HUDEP-2 (cell line): ENCODE results near the gene ALKBH4.
"Not testable (repeated sequence)": the region's sequence is repeated elsewhere in the genome, so short reads cannot be mapped to it uniquely, and the experiment has no call there.

Experiments used
- DNase-seq, 76 experiments: peaks; one replicate each; lab custom pipeline; 2025; ENCODE audit not compliant: unreplicated experiment in 76 of 76; lab: John Stamatoyannopoulos, UW

Gene ALKBH4

DNA sequence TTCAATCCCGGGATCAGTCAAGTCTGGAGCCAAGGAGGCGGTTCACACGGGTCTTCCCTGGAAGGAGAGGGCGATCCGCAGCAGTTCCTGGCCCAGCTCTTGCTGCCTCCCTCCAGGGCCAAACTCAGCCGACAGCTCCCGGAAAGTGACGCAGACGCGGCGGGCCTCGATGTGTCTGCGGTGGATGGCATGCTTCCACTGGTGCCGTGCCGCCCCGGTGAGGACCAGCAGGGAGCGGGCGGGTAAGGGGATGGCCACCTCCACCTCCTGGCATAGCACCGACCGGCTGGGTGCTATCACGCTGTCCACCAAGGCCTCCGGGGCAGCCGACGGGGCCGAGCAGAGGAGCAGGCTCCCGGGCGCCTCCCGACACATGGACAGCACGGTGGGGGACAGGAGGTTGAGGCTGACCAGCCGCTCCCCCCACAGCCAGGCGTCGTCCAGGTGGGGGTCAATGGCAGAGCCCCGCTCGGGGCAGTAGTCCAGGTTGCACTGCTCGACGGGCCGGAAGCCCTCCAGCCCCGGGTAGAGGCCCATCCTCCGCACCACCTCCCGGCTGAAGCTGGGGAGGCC lies 7.2 kb downstream of the ALKBH4 start:
- DNase-seq: no peak

GRCh38 chr7:102456327-102456726 lies 8.3 kb downstream of the ALKBH4 start:
- DNase-seq: no peak

GRCh38 chr7:102455596-102455995 lies 9.1 kb downstream of the ALKBH4 start:
- DNase-seq: no peak

DNA sequence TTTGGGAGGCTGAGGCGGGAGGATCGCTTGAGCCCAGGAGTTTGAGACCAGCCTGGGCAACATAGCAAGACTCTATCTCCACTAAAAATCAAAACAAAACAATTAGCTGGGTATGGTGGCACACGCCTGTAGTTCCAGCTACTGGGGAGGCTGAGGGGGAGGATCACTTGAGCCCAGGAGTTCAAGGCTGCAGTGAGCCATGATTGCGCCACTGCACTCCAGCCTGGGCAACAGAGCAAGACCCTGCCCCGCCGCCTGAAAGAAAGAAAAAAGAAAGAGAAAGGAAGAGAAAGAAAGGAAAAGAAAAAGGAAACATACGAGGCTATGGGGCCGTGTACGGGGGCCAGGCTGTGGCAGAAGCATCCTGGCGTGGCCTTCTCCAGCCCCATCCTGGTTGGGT lies 9.7 kb downstream of the ALKBH4 start:
- DNase-seq: not testable (repeated sequence)

GRCh38 chr7:102454468-102454867 lies 10.2 kb downstream of the ALKBH4 start:
- DNase-seq: no peak

GRCh38 chr7:102453319-102453718 lies 11.3 kb downstream of the ALKBH4 start:
- DNase-seq: peak in 1 of 76 experiments; percentile 8

DNA sequence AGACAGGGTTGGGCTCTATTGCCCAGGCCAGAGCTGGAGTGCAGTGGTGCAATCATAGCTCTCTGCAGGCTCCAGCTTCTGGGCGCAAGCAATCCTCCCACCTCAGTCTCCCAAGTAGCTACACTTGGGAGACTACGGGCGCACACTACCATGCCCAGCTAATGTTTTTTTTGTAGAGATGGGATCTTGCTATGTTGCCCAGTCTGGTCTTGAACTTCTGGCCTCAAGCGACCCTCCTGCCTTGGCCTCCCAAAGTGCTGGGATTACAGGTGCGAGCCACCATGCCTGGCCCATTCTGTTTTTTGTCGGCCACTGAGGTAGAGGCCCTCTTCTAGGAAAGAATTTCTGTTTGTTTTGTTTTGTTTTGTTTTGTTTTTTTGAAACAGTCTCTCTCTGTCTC lies 12.2 kb downstream of the ALKBH4 start:
- DNase-seq: no peak

- DNase-seq: no peak
Observed at GRCh38 chr7:102451371-102452054, 13.2 kb downstream of the ALKBH4 start.

GRCh38 chr7:102450242-102450641 lies 14.4 kb downstream of the ALKBH4 start:
- peak in 26 of 76 experiments; percentile 3 to 46 (median 16) for DNase-seq

DNA sequence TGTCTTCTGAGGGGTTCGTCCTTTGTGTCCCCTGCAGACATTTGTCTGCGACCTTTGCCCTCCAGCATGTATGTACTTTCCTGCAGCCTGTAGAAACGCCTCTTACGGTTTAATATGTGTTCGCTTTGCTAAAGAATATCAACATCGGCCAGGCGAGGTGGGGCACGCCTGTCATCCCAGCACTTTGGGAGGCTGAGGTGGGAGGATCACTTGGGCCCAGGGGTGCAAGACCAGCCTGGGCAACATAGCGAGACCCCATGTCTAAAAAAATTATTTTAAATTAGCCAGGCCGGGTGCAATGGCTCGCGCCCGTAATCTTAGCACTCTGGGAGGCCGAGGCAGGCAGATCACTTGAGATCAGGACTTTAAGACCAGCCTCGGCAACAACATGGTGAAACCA lies 15.5 kb downstream of the ALKBH4 start:
- no peak for DNase-seq

- no peak for DNase-seq
Observed at GRCh38 chr7:102447311-102447710, 17.4 kb downstream of the ALKBH4 start.

- no peak for DNase-seq
Observed at GRCh38 chr7:102446387-102447156, 18.1 kb downstream of the ALKBH4 start.

DNA sequence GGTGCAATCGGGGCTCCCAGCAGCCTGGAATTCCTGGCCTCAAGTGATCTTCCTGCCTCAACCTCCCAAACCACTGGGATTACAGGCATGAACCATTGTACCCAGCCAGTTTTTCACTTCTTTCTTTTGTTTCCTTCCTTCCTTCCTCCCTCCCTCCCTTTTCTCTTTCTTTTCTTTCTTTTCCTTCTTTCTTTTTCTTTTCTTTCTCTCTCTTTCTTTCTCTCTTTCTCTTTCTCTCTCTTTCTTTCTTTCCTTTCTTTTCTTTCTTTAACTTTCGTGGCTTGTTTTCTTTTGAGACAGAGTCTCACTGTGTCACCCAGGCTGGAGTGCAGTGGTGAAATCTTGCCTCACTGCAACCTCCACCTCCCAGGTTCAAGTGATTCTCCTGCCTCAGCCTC lies 19.0 kb downstream of the ALKBH4 start:
- DNase-seq: no peak

GRCh38 chr7:102444961-102445673 lies 19.5 kb downstream of the ALKBH4 start:
- peak in 16 of 76 experiments; percentile 1 to 51 (median 20) for DNase-seq

- peak in 2 of 76 experiments; percentile 40 to 45 for DNase-seq
Observed at GRCh38 chr7:102439963-102440795, 24.5 kb downstream of the ALKBH4 start.

- DNase-seq: no peak
Observed at GRCh38 chr7:102436118-102436517, 28.5 kb downstream of the ALKBH4 start.

DNA sequence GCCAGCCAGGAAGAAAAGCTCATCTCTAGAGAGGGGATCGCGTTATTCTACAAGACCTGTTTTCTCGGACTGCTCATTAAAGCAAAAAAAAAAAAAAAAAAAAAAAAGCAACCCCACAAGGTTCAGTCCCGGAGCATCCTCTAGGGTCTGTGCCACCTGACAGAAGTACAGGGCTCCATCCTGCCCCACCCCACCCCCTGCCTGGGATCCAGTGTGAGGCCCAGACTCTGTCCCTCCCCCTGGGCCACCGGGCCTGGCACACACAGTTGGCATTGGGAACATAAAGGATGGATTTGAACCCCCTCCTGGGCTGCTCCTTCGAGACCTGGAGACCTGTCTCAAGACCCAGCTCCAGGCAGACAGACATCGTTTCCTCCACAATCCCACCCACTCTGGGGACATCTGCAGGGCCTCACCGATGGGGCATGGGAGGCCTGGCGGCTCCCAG lies 30.6 kb downstream of the ALKBH4 start:
- DNase-seq: no peak

GRCh38 chr7:102433219-102434038 lies 31.2 kb downstream of the ALKBH4 start, which contains the start of gene ORAI2:
TSS of gene ORAI2 (plus strand) at chr7:102433575. CDS start at chr7:102438957, 5,382 bp downstream.
- peak in 56 of 76 experiments; percentile 7 to 74 (median 50) for DNase-seq
